GM12874 (cell line): ENCODE measurements around the gene ZNF750.

ENCODE experiments used
- TF ChIP-seq, protein P1 (sequence below): IDR thresholded peaks from 2 replicates; pipeline ENCODE4 v1.5.1; 2011; ENCODE audit warnings: low read depth, mild to moderate bottlenecking, control low read depth, low read length, moderate library complexity; ENCODE audit not compliant: insufficient read depth

Gene ZNF750

GRCh38 chr17:82856361-82856760, 16.5 kb upstream of the ZNF750 start:
- TF ChIP-seq, protein P1, sequence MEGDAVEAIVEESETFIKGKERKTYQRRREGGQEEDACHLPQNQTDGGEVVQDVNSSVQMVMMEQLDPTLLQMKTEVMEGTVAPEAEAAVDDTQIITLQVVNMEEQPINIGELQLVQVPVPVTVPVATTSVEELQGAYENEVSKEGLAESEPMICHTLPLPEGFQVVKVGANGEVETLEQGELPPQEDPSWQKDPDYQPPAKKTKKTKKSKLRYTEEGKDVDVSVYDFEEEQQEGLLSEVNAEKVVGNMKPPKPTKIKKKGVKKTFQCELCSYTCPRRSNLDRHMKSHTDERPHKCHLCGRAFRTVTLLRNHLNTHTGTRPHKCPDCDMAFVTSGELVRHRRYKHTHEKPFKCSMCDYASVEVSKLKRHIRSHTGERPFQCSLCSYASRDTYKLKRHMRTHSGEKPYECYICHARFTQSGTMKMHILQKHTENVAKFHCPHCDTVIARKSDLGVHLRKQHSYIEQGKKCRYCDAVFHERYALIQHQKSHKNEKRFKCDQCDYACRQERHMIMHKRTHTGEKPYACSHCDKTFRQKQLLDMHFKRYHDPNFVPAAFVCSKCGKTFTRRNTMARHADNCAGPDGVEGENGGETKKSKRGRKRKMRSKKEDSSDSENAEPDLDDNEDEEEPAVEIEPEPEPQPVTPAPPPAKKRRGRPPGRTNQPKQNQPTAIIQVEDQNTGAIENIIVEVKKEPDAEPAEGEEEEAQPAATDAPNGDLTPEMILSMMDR: no peak

- TF ChIP-seq, protein P1: no peak
Measured at GRCh38 chr17:82854226-82854625, 14.4 kb upstream of the ZNF750 start.

DNA sequence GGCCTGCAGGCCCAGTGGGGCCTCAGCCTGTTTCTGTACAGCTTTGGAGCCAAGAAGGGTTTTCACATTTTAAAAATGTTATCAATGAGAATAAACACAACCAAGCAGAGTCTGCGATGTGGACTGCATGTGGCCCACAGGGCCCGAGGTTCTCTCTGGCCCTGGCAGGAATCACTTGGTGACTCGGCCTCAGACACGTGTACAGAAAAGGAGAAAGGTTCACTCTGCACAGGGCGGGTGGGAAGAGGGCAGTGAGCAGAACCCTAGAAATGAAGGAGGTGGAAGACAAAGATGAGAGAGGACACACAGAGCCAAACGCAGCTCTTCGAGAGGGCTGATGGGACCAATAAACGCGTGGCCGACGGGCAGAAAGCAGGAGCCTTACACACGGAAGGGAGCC, 11.6 kb upstream of the ZNF750 start:
- TF ChIP-seq, protein P1: no peak

GRCh38 chr17:82849076-82849945, 9.5 kb upstream of the ZNF750 start:
- TF ChIP-seq, protein P1: no peak

DNA sequence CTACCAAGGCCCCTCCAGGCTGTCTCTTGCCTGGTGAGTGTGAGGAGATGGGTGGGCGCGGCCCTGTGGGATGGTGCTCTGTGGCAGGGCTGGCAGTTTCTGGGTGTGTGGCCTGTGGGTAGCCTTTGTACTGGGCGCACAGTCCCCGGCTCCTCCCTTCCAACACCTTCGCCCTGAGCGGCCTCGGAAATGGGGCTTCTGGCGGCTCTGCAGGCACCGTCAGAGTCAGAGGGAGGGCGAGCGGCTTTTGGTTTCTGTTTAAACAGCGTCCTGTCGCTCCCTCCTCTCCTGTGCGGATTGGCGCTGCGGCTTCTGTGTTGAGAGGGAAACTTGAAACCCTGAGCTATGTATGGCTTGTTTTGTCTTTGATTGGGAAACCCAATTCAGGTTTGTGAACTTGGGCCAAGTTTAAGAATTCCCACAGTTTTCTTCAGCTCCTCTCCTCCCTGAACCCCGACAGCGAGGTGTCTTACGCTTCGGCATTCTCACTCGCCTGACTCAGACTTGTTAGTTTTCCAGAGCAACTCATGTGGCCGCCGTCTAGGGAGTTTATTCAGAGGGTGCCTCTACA, 8.3 kb upstream of the ZNF750 start:
- TF ChIP-seq, protein P1: no peak

- TF ChIP-seq, protein P1: no peak
Measured at GRCh38 chr17:82846061-82846691, 6.4 kb upstream of the ZNF750 start.

- TF ChIP-seq, protein P1: no peak
Measured at GRCh38 chr17:82845163-82845807, 5.5 kb upstream of the ZNF750 start.
